Medulla oblongata (tissue), 1 donor: ENCODE data around the gene PIGT.

ENCODE experiments used
- DNase-seq: peaks from one replicate; pipeline ENCODE4 v3.0.0-alpha.2; 2015; ENCODE audit errors: extremely low spot score

PIGT gene

DNA sequence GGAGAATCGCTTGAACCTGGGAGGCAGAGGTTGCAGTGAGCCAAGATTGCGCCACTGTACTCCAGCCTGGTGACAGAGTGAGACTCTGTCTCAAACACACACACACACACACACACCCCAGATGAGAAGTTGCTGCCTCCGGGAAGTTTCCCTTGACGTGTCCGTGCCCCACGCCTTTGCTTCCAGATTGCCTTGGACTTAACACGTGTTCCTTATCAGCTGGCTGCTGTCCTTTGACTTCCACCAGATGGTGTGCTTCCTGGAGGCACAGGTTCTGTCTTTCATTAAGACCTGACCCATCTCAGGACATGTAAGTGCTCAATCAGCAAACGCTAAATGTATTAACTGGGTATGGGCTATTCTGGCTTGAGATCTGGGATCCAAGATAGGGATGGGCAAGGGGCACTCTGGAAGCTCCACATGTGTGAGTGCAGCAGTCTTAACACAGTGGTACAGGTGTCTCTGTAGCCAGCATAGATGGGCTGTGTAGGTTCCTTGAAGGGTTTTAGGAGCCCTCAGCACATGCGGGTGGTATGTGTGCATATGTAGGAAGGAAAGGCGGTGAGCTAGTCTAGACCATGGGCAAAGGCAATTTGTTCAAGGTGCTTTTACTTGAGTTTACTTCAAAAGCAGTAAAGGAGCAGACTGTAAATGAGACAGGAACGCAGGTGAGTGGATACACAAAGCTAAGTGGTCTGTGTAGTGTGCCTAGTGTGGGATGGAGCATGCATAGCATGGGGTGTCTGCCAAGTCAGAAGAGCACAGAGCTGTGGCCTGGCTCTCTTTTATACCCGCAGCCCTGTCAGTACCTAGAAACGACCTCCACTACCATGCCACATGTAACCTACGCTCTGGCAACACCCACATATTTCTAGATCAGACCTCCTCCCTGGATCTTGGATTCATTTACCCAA, 11.6 kb downstream of the PIGT start:
- no peak for DNase-seq

DNA sequence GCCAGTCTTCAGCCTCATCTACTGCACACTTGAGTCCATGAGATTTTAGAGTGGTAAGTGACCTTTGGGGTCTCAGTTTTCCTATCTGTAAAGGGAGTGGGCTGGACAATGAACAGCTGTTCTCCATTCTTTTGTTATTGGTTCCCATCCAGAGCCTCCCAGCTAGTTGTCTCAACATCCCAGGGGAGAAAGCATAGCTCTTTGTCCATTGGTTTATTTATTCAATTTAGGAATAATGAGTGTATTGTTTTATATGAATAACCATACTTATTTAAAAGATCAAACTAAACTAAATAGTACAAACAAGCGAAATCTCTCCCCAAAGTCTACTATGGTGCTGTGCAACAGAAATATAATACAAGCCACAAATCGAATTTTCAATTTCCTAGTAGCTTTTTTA, 13.7 kb downstream of the PIGT start:
- DNase-seq, result peak; percentile 83

DNA sequence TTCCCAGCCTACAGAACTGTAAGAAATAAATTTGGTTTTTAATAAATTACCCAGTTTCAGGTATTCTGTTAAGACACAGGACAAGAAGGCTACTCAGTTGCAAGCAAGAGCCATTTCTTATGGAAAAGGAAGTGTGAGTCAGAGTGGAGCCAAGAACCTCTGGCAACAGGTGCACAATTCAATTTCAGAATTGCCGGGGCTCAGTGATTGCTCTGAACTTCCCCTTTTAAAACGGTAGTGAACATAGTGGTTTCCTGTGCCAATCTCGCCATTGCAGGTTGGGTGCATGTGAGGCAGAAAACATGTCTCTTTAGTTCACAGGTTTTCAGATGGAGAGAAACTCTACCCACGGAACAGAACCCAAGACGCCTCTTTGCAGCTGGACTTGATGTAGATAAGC, 16.4 kb downstream of the PIGT start:
- DNase-seq, result no peak

DNA sequence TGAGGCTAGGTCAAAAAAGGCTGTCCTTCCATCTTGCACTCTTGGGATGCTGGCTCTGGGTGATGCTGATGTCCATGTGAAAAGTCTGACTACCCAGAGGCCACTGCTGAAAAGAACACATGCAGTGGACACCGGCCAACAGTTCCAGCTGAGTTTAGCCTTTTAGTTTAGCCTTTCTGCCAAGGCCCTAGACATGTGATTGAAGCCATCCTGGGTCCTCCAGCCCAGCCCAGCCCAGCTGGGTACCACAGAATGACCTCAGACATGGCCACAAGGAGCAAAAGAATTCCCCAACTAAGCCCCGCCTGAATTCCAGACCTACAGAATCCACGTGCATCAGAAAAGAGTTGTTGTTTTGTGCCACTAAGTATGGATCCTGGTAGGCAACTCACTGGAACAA, 17.4 kb downstream of the PIGT start:
- DNase-seq, result peak; percentile 97

DNA sequence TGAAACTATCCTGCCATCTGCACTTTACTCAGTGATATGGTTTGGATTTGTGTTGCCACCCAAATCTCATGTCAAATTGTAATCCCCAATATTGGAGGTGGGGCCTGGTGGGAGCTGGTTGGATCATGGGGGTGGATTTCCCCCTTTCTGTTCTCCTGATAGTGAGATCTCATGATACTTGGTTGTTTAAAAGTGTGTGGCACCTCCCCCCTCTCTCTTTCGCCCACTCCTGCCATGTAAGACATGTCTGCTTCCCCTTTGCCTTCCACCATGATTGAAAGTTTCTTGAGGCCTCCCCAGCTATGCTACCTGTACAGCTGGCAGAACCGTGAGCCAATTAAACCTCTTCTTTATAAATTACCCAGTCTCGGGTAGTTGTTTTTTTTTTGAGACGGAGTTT, 18.0 kb downstream of the PIGT start:
- DNase-seq, result no peak

DNA sequence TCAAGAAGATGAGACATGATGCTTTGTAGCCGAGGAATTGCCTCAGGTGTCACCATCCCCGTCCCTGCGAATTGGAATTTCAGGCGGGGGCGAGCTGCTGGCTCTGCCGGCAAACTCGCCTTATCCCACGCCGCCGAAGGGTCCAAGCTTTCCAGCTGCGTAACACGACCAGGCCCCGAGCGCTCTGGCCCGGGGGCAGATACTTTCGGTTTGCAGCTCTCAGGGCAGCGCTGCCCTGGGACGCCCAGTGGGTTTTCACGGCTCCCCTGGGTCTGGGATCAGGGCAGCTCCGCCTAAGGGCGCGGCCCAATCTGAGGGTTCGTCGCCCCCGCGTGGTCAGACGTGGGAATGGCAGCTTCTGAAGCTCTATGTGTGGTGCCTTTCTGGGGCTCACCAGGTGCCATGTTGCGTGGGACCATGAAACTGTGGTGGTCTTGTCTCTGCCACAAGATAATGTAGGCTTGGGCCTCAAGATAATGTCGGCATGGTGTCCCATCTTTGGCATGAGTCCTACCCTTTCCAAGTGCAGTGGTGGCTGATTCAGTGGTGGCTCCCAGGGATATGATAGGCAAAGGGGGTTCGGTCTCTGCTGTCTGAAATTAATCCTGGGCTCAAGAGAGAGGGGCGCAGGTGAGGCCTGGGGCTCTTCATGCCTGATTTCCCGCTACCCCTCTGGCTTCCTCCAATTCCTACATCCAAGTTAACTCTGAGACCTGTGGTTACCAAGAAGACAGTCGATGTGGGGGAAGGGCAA, 21.0 kb downstream of the PIGT start:
- peak; percentile 94 for DNase-seq

DNA sequence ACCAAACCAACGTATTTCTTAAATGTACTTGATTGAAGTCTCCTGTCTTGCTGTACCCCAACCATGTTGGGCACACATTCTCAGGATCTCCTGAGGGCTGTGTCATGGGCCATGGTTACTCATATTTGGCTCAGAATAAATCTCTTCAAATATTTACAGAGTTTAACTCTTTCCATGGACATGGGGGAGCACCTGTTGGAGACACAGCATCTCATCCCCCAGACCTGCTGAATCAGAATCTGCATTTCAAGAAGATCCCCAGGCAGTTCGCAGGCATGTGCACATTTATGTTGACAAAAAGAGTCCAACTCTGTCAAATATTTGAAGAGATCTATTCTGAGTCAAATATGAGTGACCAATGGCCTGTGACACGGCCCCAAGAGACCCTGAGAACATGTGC, 24.5 kb downstream of the PIGT start:
- no peak for DNase-seq

DNA sequence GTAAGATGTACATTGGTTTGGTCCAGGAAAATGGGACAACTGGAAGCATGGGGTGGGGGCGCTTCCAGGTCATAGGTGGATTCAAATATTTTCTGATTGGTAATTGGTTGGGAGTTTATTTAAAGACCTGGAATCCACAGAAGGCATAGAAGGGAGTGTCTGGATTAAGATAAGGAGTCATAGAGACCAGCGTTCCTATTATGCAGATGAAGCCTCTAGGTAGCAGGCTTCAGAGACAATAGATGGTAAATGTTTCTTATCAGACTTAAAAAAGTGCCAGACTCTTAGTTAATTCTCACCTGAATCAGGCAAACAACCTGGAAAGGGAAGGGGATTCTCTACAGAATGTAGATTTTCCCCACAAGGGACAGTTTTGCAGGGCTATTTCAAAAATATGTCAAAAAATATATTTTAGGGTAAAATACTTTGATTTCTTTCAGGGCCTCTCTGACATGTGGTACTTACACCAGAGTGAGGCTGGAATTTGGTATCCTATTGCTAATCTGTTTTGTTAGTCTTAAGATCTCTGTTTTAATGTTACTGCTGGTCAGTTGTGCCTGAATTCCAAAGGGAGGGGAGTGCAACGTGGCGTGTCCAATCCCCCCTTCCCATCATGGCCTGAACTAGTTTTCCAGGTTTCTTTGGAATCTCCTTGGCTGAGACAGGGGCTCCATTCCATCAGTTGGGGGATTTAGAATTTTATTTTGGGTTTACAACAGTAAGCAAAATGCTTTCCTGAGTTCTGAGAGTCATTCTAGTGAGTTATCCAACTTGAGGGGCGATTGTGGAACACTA, 25.1 kb downstream of the PIGT start:
- DNase-seq, result no peak

DNA sequence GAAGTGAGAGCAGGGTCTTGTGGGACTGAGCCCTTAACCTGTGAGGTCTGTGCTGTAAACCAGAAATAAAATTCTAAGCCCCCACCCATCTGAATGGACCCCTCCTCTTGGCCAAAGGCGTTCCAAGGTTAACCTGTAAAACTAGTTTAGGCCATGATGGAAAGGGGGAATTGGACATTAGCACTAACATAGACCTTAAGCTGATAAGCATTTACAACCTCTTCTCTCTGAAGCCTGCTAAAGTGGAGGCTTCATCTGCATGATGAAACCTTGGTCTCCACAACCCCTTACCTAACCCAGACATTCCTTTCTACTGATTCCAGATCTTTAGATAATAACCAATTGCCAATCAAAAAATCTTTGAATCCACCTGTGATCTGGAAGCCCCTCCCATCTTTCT, 25.8 kb downstream of the PIGT start:
- no peak for DNase-seq

DNA sequence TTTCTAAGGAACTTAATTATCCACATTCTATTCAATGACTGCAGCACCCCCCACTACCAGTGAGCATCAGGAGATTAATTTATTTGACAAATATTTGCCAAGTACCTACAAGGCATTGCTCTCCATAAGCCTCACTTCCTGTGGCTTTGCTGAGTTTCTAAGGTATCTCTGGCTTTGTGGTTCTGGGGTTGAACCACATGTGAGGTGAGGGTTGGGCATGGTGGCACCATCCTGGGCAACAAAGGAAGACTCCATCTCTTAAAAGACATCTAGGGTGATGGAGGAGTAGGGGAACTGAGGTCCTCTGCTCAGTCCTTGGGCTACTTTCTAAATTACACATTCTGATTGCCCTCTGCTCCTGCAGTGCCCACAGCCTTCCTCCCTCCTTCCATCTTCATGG, 28.1 kb downstream of the PIGT start:
- DNase-seq, result no peak

DNA sequence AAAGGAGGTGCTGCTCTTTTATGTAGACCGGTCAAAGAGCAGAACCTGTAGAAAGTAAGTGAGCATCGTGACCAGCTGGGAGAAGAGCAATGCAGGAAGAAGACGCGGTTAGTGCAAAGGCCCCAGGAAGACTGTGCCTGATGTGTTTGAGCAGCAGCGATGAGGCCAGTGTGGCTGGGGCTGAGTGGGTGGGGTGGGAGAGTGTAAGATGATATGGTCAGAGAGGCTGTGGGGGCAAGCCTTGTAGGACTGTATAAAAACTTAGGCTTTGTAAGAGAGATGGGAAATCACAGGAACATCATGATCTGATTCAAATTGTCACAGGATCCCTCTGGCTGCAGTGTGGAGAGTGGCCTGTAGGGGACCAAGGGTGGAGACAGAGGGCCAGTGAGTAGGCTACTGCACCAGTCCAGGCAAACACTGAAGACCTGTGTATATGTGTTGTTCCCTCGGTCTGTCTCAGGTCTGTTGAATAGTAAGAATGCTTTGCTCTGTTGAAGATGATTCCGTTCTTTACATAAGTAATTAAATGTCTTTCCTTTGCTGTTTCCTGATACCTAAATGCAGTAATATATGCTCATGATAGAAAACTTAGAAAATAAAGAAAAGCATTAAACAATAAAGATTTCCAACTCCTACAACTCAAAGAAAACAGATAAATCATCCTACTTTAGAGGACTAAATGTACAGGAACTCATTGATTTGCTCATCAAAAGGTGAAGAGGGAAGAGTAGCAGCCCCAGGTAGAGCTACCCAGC, 30.0 kb downstream of the PIGT start:
- no peak for DNase-seq

DNA sequence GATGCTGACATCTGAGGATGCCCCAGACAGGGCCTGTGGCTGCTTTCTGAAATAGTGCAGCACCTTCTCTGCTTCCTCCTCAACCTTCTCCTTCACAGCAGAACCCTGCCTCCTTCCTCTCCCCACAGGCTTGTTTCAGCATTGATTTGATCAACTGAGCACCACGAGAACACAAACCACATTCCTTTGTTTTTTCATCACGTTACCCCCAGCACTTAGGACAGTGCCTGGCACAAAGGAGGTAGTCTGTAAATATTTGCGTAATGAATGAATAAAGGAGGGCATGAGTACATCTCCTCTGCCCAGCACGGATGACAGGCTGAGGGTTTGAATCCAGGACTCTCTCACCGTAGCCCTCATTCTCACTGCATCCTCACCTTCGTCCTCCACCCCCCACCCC, 32.3 kb downstream of the PIGT start:
- no peak for DNase-seq

DNA sequence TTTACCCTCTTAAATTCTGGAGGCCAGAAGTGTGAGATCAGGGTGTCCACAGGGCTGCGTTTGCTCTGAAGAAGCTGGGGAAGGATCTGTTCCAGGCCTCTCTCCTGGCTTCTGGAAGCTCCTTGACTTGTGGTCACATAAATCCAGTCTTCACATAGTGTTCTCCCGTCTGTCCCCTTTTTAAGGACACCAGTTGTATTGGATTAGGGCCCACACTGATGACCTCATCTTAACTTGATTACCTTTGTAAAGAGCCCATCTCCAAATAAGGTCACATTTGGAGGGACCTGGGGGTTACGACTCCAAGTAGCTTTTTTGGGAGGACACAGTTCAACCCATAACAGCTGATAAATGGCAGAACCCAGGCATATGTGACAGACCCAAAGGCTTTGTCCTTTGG, 33.6 kb downstream of the PIGT start:
- DNase-seq, result no peak

DNA sequence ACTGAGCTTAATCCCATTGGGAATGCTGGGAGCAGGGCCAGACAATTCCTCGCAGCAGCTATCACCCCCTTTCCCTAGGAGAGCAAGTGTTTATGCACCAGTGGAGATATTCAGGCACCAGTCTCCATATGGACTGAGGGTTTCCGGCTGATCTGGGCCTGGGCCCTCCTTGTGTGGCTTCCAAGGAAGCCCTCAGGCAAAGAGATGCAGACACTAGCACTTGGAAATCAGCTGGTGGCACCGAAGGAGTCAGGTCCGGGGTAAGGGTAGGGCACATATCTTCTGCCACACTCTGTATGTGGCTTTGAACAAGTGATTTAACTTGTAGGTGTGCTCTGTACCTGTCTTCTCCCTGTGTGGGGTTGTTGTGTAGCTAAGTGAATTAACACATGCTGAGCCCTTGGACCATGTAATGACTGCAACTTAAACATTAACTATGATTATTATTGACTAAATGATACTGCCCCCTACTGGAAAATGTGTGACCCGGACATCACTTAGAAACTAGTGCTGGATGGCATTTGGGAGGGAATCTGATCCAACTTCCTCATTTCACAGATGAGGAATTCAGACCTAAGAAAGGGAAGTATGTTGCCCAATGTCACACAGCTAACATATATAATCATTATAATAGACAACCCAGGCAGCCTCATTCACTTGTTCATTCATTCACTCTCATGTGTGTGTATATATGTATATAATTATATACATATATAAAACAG, 34.3 kb downstream of the PIGT start:
- peak; percentile 78 for DNase-seq

DNA sequence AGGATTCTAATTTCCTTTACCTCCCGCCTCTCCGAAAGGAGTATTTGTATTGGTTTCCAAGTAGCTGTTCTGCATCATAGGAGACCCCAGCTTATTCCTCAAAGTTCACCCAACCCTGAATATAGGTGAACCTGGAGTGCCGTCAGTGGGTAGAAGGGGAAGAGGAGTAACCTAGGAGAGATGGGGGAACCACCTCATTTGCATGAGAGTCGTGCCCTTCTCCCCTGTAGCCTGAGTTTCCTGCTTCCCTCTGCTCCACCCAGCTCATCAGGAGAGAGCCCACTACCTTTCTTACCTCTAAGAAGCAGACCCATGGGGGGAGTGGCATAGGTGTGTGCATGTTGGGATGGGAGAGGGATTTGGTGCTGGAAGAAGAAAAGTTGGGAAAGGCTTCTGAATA, 36.3 kb downstream of the PIGT start:
- DNase-seq, result no peak

DNA sequence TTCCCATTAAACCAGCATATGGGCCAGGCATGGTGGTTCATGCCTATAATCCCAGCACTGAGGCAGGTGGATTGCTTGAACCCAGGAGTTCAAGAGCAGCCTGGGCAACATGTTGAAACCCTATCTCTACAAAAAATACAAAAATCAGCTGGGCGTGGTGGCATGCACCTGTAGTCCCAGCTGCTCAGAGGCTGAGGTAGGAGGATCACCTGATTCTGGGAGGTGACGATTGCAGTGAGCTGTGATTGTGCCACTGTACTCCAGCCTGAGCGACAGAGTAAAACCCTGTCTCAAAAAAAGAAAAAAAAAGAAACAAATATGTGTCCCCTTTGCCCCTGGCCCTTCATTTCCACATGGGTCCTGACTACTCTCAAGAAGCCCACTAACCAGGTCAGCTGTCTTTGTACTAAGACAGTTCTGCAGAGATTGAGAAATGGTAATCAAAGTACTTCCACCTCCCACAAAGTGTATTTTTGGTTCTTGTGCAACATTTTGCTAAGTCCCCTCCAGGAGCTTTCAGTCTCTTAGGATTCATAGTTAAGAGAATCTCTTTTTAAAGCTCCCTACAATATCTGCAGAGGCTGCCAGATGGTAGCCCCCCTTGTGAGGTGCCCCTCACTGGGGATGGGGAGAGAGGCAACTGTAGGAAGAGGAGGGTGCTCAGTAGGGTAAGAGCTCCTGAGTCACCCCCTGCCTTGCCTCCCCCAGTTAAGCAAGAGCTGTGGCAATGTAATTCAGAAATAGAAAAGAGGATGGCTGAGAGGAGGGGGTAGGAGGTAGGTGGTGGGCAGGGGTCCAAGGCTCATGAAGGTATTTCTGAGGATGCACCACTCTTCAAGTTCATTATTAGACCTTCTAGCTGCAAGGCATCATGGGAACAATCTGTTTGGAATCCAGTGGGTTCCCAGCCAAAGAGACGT, 37.1 kb downstream of the PIGT start:
- DNase-seq, result no peak

DNA sequence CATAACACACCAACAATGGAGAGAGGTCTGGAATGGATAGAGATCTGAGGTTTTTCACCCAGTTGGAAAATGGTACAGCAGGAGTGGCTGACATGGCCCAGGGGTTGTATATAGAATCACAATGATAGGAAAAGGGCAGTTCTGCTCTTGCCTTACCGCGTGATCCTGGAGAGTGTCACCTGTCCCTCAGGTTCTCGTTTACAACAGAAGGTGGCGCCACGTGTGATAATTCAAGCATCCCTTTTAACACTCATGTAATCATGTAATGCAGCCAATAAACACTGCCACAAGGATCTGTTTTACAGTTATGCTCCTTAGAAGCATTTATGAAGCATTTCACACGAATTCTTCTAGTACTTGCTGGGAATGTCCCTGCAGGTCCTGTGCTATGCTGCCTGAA, 40.7 kb downstream of the PIGT start:
- DNase-seq, result no peak

DNA sequence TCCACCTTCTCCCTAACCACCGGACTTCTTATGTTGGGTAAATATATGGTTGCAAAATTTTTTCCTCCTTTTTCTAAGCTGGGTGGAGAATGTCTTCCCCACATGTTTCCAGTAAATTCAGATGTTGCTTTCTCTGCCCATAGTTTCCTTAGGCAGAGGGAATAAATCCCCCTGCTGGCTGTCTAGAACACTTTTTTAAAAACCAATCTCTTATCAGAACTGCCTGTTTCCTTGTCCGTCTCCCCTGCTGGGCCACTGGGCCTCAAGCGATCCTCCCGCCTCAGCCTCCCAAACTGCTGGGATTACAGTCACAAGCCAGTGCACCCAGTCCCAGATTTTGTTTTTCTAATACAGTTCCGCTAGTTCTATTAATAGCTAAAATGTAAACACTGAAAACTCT, 43.7 kb downstream of the PIGT start:
- DNase-seq, result no peak

DNA sequence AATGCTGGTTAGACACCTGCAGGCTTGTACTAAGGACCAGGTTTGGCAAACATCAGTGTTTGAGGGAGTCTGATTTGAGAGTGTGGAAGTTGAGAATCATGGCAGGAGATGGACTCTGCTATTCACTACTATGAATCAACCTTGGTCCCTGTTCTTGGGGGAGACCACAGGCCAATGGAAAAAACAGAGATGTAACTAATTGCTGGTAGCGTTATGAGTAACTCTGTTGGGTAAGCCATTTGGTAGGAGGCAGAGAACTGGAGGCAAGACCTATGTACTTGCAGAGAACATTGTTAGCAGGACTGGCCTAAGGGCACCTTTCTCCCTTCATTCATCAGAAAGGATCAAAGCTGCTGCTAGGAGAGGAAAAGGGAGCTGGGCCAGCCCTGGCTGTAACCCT, 45.3 kb downstream of the PIGT start:
- no peak for DNase-seq
